Aorta (tissue), 5 donors: ENCODE measurements around the gene TPD52L2. TPM values are rescaled to one million over a fixed set of nuclear protein-coding genes. Genes with fewer than 3 reads are reported as not detected.

Experiments
- ATAC-seq: fragments of 200-7000 bp; cut with Tn5 transposase; one replicate; pipeline ENCODE4 v1.9.1; 2022; ENCODE audit warnings: moderate library complexity; ENCODE audit not compliant: low FRiP score
- DNase-seq, 2 donors: peaks; one replicate each; pipeline ENCODE4 v3.0.0-alpha.2; 2020
- H3K27ac ChIP-seq, 2 donors: one replicate each; pipeline ENCODE4 v1.5.1; 2013; ENCODE audit warnings: low read length in 2 of 2, mild to moderate bottlenecking in 2 of 2, moderate library complexity in 2 of 2, control low read depth in 1 of 2, inconsistent platforms in 1 of 2, low read depth in 1 of 2
- H3K27me3 ChIP-seq, 2 donors: one replicate each; pipeline ENCODE4 v1.6.1; 2013; ENCODE audit warnings: control low read depth in 1 of 2, low read length in 1 of 2, mild to moderate bottlenecking in 1 of 2, moderate library complexity in 1 of 2; ENCODE audit not compliant: insufficient read depth in 2 of 2, control insufficient read depth in 1 of 2
- H3K36me3 ChIP-seq, 2 donors: one replicate each; pipeline ENCODE4 v1.6.1; 2013; ENCODE audit warnings: control low read depth in 1 of 2, low read length in 1 of 2, mild to moderate bottlenecking in 1 of 2; ENCODE audit not compliant: insufficient read depth in 2 of 2, control insufficient read depth in 1 of 2
- H3K4me1 ChIP-seq, 2 donors: one replicate each; pipeline ENCODE4 v1.6.1; 2013; ENCODE audit warnings: low read length in 2 of 2, control low read depth in 1 of 2, mild to moderate bottlenecking in 1 of 2, moderate library complexity in 1 of 2; ENCODE audit not compliant: insufficient read depth in 2 of 2, control insufficient read depth in 1 of 2
- H3K4me3 ChIP-seq, 2 donors: one replicate each; pipeline ENCODE4 v1.5.1; 2013; ENCODE audit warnings: low read length in 2 of 2, control low read depth in 1 of 2, mild to moderate bottlenecking in 1 of 2
- H3K9me3 ChIP-seq: one replicate; pipeline ENCODE4 v1.6.1; 2013; ENCODE audit warnings: mild to moderate bottlenecking, low read length; ENCODE audit not compliant: control insufficient read depth
- WGBS, 2 donors: extraction: QIAGEN DNeasy Blood & Tissue Kit; methylation state at CpG; one replicate each; pipeline ENCODE4 v1.1.7; 2013; 5-methylcytosine and 5-hydroxymethylcytosine counted together
- intact Hi-C, 2 donors: fragments of 100-400 bp; cut with DNase I; formaldehyde crosslinking; loops; one replicate each; pipeline versions ENCODE4 v1.14.2 to v1.15.0; 2022
- polyA plus RNA-seq, 2 donors: library from polyadenylated mRNA; stranded (reverse); fragments of 200-250 nt; gene quantifications; one replicate each; pipeline ENCODE4 v1.2.3, GENCODE V29; 2013
- total RNA-seq, 2 donors: library from RNA; stranded (reverse); fragmentation: NEBNext Ultra II Directional; extraction: Animal tissue kit (Norgen Biotek cat#: 25700); gene quantifications; one replicate each; pipeline ENCODE4 v1.2.1, GENCODE V29; 2021
- donor health status: healthy with polysubstance abuse.
- donor health status: Bipolar disorder and iron deficiency.
- donor health status: DM: no; HTN: no; CAD: no.
- donor health status: DM: no; HTN: no; CAD: no.
- donor health status: DM: yes; HTN: yes; CAD: no.

TPD52L2 gene
- total and polyA plus RNA-seq, 4 donors: 89.8 to 112 (median 101) TPM

DNA sequence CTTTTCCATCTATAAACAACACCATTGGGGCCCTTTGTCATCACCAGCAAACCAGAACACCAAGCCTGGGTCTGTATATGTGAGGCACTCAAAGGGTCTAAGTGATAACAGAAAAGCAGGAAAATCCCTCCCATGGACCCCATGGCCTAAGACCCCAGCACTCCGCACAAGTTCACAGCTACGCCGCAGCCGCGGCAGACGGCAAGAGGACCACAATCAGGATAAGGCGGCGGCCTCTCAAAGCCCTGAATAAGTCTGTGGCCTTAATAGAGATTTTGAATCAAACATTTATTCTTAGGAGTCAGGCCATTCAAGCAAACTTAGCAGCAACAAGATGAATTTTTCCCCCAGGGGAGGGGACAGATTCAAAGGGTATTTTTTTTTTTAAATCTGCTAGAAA lies 36.9 kb upstream of the TPD52L2 start:
- no peak overlapping the region for H3K4me3 ChIP-seq
- H3K27me3 ChIP-seq: no peaks in the 10 kb centered on the region
- no peak for DNase-seq
- intact Hi-C loops: no loop called here
- no peak overlapping the region for H3K27ac ChIP-seq
- H3K9me3 ChIP-seq: no peaks in the 10 kb centered on the region
- H3K4me1 ChIP-seq: no peaks in the 10 kb centered on the region
- ATAC-seq: no peak
- H3K36me3 ChIP-seq: no peaks in the 10 kb centered on the region
- 98 to 99% methylated on average over 8 of the region's 8 CpGs for WGBS, 2 donors

GRCh38 chr20:63828545-63828944 lies 36.5 kb upstream of the TPD52L2 start:
- Histone ChIP-seq H3K9me3 (no peaks in the 10 kb centered on the region), H3K4me1 (no peaks in the 10 kb centered on the region), H3K27ac (no peak overlapping the region), H3K36me3 (no peaks in the 10 kb centered on the region), H3K4me3 (no peak overlapping the region), H3K27me3 (no peaks in the 10 kb centered on the region)
- intact Hi-C loops: no loop called here
- DNase-seq (no peak), ATAC-seq (no peak)
- 89 to 91% methylated on average over 14 of the region's 14 CpGs for WGBS, 2 donors

- no peaks in the 10 kb centered on the region for H3K27me3 ChIP-seq
- H3K4me1 ChIP-seq: no peaks in the 10 kb centered on the region
- intact Hi-C loops: no loop called here
- no peak overlapping the region for H3K27ac ChIP-seq
- DNase-seq (no peak), ATAC-seq (no peak)
- H3K4me3 ChIP-seq: no peak overlapping the region
- 87 to 90% methylated on average over 10 of the region's 10 CpGs for WGBS, 2 donors
- no peaks in the 10 kb centered on the region for H3K36me3 ChIP-seq
- H3K9me3 ChIP-seq: no peaks in the 10 kb centered on the region
These were observed 36.1 kb upstream of the TPD52L2 start for GRCh38 chr20:63828951-63829350.

- H3K27ac ChIP-seq: no peak overlapping the region
- no peaks in the 10 kb centered on the region for H3K4me1 ChIP-seq
- intact Hi-C loops: no loop called here
These were observed 35.5 kb upstream of the TPD52L2 start for GRCh38 chr20:63829603-63829944.

DNA sequence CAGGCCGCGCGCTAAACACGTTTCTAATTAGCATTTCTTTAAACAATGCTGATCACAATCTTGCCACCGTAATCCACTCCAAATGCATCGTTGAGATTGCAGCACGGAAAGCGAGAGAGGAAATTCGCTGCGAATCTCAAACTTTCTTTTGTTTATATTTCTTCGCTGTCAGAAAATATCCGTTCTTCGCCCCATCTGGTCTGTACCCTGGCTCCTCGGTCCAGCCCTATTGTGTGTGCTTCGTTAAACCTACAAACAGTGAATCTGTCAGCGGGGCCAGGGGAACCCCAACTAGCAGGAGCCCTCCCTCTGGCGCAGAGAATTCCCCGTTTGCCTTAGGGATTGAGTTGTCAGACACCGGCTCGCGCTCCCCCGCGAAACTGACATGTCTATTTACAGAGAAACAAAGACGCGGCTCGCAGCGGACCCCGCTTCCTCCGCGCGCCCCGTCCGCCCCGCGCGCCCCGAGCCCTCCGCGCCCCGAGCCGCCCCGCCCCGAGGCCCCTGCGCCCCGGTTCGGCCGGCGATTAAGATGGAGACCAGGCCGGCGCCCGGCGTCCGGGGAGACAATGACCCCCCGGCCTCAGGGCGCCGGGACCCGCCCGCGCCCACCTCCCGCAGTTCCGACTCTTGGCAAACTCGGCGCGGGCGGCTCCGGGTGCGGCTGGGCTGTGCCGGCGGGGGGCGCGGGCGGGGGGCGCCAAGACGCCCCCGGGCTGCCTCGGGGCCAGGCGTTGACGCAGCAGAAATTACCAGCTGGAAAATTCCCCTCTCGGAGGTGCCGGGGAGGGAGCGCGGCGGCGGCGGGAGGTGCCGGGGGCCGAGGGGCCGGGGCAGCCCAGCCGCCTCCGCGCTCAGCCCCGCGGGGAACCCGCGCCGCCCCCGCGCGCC lies 34.9 kb upstream of the TPD52L2 start:
- no peaks in the 10 kb centered on the region for H3K9me3 ChIP-seq
- H3K27me3 ChIP-seq: no peaks in the 10 kb centered on the region
- ATAC-seq (no peak), DNase-seq (peak in 1 of 2 donors; percentile 78)
- peak overlapping the region; percentile 76 to 90 for H3K4me3 ChIP-seq
- H3K36me3 ChIP-seq: no peaks in the 10 kb centered on the region
- intact Hi-C loops: loop anchor here in 1 of 2 donors (5.0 kb wide), 1 partner anchor 37 kb away; the partner anchor contains the start of gene TPD52L2
- WGBS, 2 donors: 1% methylated on average over 37 to 99 of the region's 99 CpGs
- no peaks in the 10 kb centered on the region for H3K4me1 ChIP-seq
- no peak overlapping the region for H3K27ac ChIP-seq

More at GRCh38 chr20:63829603-63829944, 35.5 kb upstream of the TPD52L2 start:
- DNase-seq: no peak
- Histone ChIP-seq H3K4me3 (peak overlapping the region; percentile 76 to 90), H3K27me3 (no peaks in the 10 kb centered on the region), H3K36me3 (no peaks in the 10 kb centered on the region), H3K9me3 (no peaks in the 10 kb centered on the region)
- WGBS, 2 donors: 13 to 18% methylated on average over 10 of the region's 10 CpGs
- no peak for ATAC-seq

- no peaks in the 10 kb centered on the region for H3K27me3 ChIP-seq
- peak in 1 of 2 donors; percentile 82 for DNase-seq
- 0 to 1% methylated on average over 4 to 147 of the region's 147 CpGs for WGBS, 2 donors
- ATAC-seq: no peak
- no peak within 1 kb of the TSS for H3K27ac ChIP-seq
- H3K36me3 ChIP-seq: no peaks in the 10 kb centered on the region
- H3K4me1 ChIP-seq: no peaks in the 10 kb centered on the region
- intact Hi-C loops: loop anchor here in 1 of 2 donors (5.0 kb wide), 1 partner anchor 36 kb away; the partner anchor contains the start of gene TPD52L2
- H3K9me3 ChIP-seq: no peaks in the 10 kb centered on the region
- H3K4me3 ChIP-seq: peak within 1 kb of the TSS; percentile 78 to 90
These were observed 34.1 kb upstream of the TPD52L2 start, which contains the start of gene ZBTB46 for GRCh38 chr20:63830841-63831588. Gene ZBTB46, minus strand, starts transcription at chr20:63831264. Its CDS starts 40,507 bp downstream, at chr20:63790757.

- Histone ChIP-seq H3K4me3 (peak overlapping the region; percentile 78 to 90), H3K4me1 (no peaks in the 10 kb centered on the region), H3K27ac (no peak overlapping the region), H3K27me3 (no peaks in the 10 kb centered on the region), H3K36me3 (no peaks in the 10 kb centered on the region), H3K9me3 (no peaks in the 10 kb centered on the region)
- ATAC-seq (no peak), DNase-seq (no peak)
- intact Hi-C loops: loop anchor here in 1 of 2 donors (5.0 kb wide), 1 partner anchor 36 kb away; the partner anchor contains the start of gene TPD52L2
- WGBS, 2 donors: 0 to 1% methylated on average over 21 to 55 of the region's 55 CpGs
These were observed 33.5 kb upstream of the TPD52L2 start for GRCh38 chr20:63831646-63831992.

GRCh38 chr20:63831993-63832686 lies 32.9 kb upstream of the TPD52L2 start:
- peak overlapping the region; percentile 78 to 90 for H3K4me3 ChIP-seq
- WGBS, 2 donors: 20 to 23% methylated on average over 55 to 76 of the region's 76 CpGs
- ATAC-seq: no peak
- H3K4me1 ChIP-seq: no peaks in the 10 kb centered on the region
- no peaks in the 10 kb centered on the region for H3K9me3 ChIP-seq
- H3K27me3 ChIP-seq: no peaks in the 10 kb centered on the region
- DNase-seq: no peak
- no peaks in the 10 kb centered on the region for H3K36me3 ChIP-seq
- intact Hi-C loops: loop anchor here in 1 of 2 donors (5.0 kb wide), 1 partner anchor 35 kb away; the partner anchor contains the start of gene TPD52L2
- H3K27ac ChIP-seq: no peak overlapping the region
